Mucosa of rectum (tissue), 2 donors: ENCODE measurements around the gene METTL8.
"Not testable (repeated sequence)": the region's sequence is repeated elsewhere in the genome, so short reads cannot be mapped to it uniquely, and the experiment has no call there.

Experiments used
- H3K27ac ChIP-seq, 2 donors: one replicate each; pipeline ENCODE4 v1.7.0; 2013; ENCODE audit warnings: inconsistent platforms in 2 of 2, low read depth in 2 of 2, low read length in 2 of 2
- H3K27me3 ChIP-seq, 2 donors: one replicate each; pipeline ENCODE4 v1.7.0; 2013; ENCODE audit warnings: low read length in 2 of 2; ENCODE audit not compliant: control insufficient read depth in 2 of 2, insufficient read depth in 2 of 2
- H3K36me3 ChIP-seq, 2 donors: one replicate each; pipeline ENCODE4 v1.7.0; 2013; ENCODE audit warnings: low read length in 2 of 2; ENCODE audit not compliant: control insufficient read depth in 2 of 2, insufficient read depth in 2 of 2
- H3K4me1 ChIP-seq, 2 donors: one replicate each; pipeline ENCODE4 v1.7.0; 2013; ENCODE audit warnings: low read length in 2 of 2, mild to moderate bottlenecking in 1 of 2; ENCODE audit not compliant: control insufficient read depth in 2 of 2, insufficient read depth in 2 of 2
- H3K4me3 ChIP-seq, 2 donors: one replicate each; pipeline ENCODE4 v1.7.0; 2013; ENCODE audit warnings: low read length in 2 of 2
- H3K9ac ChIP-seq, 2 donors: one replicate each; pipeline ENCODE4 v1.7.0; 2013; ENCODE audit warnings: low read length in 2 of 2, low read depth in 1 of 2, mild to moderate bottlenecking in 1 of 2
- H3K9me3 ChIP-seq, 2 donors: one replicate each; pipeline ENCODE4 v1.7.0; 2013; ENCODE audit warnings: low read length in 2 of 2; ENCODE audit not compliant: control insufficient read depth in 2 of 2
- donor health status: healthy.
- donor health status: Normal muscosa, but diverticular disease.

METTL8 gene

DNA sequence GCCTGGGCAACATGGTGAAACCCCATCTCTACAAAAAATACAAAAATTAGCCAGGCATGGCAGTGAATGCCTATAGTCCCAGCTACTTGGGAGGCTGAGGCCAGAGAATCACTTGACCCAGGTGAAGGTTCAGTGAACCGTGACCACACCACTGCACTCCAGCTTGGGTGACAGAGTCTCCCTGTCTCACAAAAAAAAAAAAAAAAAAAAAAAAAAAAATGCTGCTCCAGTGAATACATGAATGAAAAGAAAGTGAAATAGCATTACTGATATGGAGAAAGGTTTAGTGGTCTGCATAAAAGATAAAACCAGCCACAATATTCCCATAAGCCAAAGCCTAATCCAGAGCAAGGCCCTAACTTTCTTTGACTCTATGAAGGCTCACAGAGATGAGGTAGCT, 44.5 kb downstream of the METTL8 start:
- Histone ChIP-seq H3K4me3 (no peak overlapping the region), H3K9ac (no peak overlapping the region), H3K4me1 (no peaks in the 10 kb centered on the region), H3K36me3 (no peaks in the 10 kb centered on the region), H3K9me3 (no peaks in the 10 kb centered on the region), H3K27ac (no peak overlapping the region), H3K27me3 (no peaks in the 10 kb centered on the region)

DNA sequence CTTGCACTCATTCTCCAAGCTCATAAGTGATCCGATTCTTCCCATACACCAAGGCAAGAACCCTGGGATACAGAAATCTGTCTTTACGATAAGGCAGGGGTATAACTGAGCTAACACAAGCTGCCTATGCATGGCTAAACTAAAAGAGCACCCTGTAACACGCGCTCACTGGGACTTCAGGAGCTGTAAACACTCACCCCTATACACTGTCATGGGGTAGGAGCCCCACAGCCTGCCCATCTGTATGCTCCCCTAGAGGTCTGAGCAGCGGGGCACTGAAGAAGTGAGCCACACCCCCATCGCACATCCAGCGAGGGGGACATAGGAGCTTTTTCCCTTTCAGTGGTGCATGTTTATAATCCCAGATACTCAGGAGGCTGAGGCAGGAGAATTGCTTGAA, 46.7 kb downstream of the METTL8 start:
- Histone ChIP-seq H3K27ac (no peak overlapping the region), H3K4me1 (peaks cover 0 to 3% of the 10 kb centered on the region in 2 donors), H3K27me3 (no peaks in the 10 kb centered on the region), H3K36me3 (no peaks in the 10 kb centered on the region), H3K9ac (no peak overlapping the region), H3K9me3 (no peaks in the 10 kb centered on the region), H3K4me3 (no peak overlapping the region)

GRCh38 chr2:171386627-171387026, 47.2 kb downstream of the METTL8 start:
- Histone ChIP-seq H3K4me3 (no peak overlapping the region), H3K9me3 (no peaks in the 10 kb centered on the region), H3K27me3 (no peaks in the 10 kb centered on the region), H3K36me3 (no peaks in the 10 kb centered on the region), H3K4me1 (peaks cover 0 to 3% of the 10 kb centered on the region in 2 donors), H3K27ac (no peak overlapping the region), H3K9ac (no peak overlapping the region)

GRCh38 chr2:171383134-171383533, 50.7 kb downstream of the METTL8 start:
- Histone ChIP-seq H3K9ac (no peak overlapping the region), H3K9me3 (no peaks in the 10 kb centered on the region), H3K27me3 (no peaks in the 10 kb centered on the region), H3K27ac (no peak overlapping the region), H3K4me1 (peaks cover 0 to 3% of the 10 kb centered on the region in 2 donors), H3K4me3 (no peak overlapping the region), H3K36me3 (no peaks in the 10 kb centered on the region)

DNA sequence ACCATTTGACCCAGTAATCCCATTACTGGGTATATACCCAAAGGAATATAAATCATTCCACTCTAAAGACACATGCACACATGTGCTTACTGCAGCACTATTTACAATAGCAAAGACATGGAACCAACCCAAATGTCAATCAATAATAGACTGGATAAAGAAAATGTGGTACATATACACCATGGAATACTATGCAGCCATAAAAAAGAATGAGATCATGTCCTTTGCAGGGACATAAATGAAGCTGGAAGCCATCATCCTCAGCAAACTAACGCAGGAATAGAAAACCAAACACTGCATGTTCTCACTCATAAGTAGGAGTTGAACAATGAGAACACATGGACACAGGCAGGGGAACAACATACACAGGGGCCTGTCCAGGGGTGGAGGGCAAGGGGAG, 51.6 kb downstream of the METTL8 start:
- H3K27ac ChIP-seq, H3K4me3 ChIP-seq, H3K9me3 ChIP-seq, H3K4me1 ChIP-seq, H3K9ac ChIP-seq, H3K36me3 ChIP-seq, H3K27me3 ChIP-seq: not testable (repeated sequence)

DNA sequence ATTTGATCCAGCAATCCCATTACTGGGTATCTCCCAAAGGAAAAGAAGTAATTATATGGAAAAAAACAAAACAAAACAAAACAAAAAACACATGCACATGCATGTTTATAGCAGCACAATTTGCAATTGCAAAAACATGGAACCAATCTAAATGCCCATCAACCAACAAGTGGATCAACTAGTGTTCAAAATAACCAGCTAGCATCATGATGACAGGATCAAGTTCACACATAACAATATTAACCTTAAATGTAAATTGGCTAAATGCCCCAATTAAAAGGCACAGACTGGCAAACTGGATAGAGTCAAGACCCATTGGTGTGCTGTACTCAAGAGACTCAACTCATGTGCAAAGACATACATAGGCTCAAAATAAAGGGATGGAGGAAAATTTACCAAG, 55.9 kb downstream of the METTL8 start:
- H3K4me1 ChIP-seq, H3K9ac ChIP-seq, H3K9me3 ChIP-seq, H3K36me3 ChIP-seq, H3K27me3 ChIP-seq, H3K4me3 ChIP-seq, H3K27ac ChIP-seq: not testable (repeated sequence)

DNA sequence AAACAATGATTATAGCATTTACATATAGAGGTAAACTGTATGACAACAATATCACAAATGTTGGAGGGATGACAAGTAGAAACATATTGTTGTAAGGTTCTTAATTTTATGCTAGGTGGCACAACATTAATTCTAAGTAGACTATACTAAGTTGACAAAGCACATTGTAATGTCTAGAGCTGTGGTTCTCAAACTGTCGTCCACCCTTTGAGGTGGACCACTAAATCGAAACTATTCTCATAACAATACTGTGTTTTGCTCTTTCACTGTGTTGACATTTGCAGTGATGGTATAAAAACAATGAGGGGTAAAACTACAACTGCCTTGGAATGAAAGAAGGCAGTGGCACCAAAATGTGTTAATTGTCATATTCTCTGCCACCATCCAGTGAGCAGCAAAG, 66.1 kb downstream of the METTL8 start:
- no peaks in the 10 kb centered on the region for H3K36me3 ChIP-seq
- H3K27ac ChIP-seq, result no peak overlapping the region
- H3K9ac ChIP-seq, result no peak overlapping the region
- peaks cover 0 to 4% of the 10 kb centered on the region in 2 donors for H3K4me1 ChIP-seq
- H3K9me3 ChIP-seq, result no peaks in the 10 kb centered on the region
- H3K4me3 ChIP-seq, result no peak overlapping the region
- H3K27me3 ChIP-seq, result no peaks in the 10 kb centered on the region

GRCh38 chr2:171365778-171366177, 68.0 kb downstream of the METTL8 start:
- Histone ChIP-seq H3K4me1 (peaks cover 0 to 4% of the 10 kb centered on the region in 2 donors), H3K27ac (no peak overlapping the region), H3K27me3 (no peaks in the 10 kb centered on the region), H3K36me3 (no peaks in the 10 kb centered on the region), H3K9me3 (no peaks in the 10 kb centered on the region), H3K4me3 (no peak overlapping the region), H3K9ac (no peak overlapping the region)

- Histone ChIP-seq H3K27ac (peak overlapping the region in 1 of 2 donors; percentile 62), H3K36me3 (no peaks in the 10 kb centered on the region), H3K27me3 (no peaks in the 10 kb centered on the region), H3K4me1 (peaks cover 0 to 4% of the 10 kb centered on the region in 2 donors), H3K4me3 (no peak overlapping the region), H3K9me3 (no peaks in the 10 kb centered on the region), H3K9ac (peak overlapping the region in 1 of 2 donors; percentile 33)
These were observed 68.6 kb downstream of the METTL8 start for GRCh38 chr2:171365232-171365631.

DNA sequence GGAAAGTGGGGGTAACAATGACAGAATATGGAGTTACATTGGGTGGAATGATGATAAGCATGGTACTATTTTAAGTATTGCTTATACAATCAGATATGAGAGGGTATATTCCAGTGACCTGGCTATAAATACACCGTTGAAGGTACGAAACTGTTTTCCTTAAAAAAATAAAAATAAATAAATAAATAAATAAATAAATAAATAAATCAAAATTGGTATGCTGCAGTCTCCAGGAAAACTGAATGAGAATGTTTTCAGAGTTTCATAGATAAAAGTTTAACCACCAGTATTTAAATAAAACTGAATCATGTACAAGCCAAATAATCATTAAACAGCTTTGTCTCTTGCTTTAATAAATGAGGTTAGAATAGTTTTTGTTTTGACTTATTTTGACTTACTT, 71.4 kb downstream of the METTL8 start:
- Histone ChIP-seq H3K4me1 (peaks cover 0 to 4% of the 10 kb centered on the region in 2 donors), H3K36me3 (no peaks in the 10 kb centered on the region), H3K9ac (no peak overlapping the region), H3K9me3 (no peaks in the 10 kb centered on the region), H3K4me3 (no peak overlapping the region), H3K27ac (no peak overlapping the region), H3K27me3 (no peaks in the 10 kb centered on the region)

DNA sequence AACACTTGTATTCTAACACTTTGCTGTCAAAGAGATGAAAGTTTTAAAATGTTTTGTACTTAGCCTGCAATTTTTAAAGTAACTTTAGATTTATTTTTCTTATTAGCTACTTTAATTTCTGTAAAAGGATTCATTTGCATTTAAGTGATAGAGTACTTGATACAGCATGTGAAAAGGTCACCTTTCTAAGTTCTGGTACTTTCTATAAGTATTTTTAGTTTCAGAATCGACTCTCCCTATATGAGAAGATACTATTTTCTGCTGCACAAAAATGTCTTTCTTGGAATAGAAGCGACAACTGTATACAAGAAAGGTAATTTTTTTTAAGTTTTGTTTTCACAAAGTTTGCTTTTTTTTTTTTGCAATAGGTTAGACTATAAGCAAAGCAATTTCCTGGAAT, 72.9 kb downstream of the METTL8 start:
- peaks cover 0 to 4% of the 10 kb centered on the region in 2 donors for H3K4me1 ChIP-seq
- H3K9ac ChIP-seq, result no peak overlapping the region
- H3K36me3 ChIP-seq, result no peaks in the 10 kb centered on the region
- no peak overlapping the region for H3K27ac ChIP-seq
- no peaks in the 10 kb centered on the region for H3K27me3 ChIP-seq
- H3K9me3 ChIP-seq, result no peaks in the 10 kb centered on the region
- H3K4me3 ChIP-seq, result no peak overlapping the region
